GM23338 (cell line): ENCODE measurements around the gene IDUA. TPM values are rescaled to one million over a fixed set of nuclear protein-coding genes. Genes with fewer than 3 reads are reported as not detected.
A peak's percentile ranks its signal among the peaks of the same experiment; 100 is the strongest.

Experiments
- ATAC-seq: fragments of 200-7000 bp; cut with Tn5 transposase; 3 replicates; pipeline ENCODE4 v1.9.1; 2020
- DNase-seq: peaks from one replicate; pipeline ENCODE4 v3.0.0-alpha.2; 2015; ENCODE audit warnings: low spot score
- H2AFZ ChIP-seq: fragments of 200-600 bp; sonication (generic); 2 replicates; pipeline ENCODE4 v1.8.0; 2016; ENCODE audit warnings: antibody characterized with exemption, mild to moderate bottlenecking, moderate library complexity
- H3F3A ChIP-seq: fragments of 200-600 bp; sonication (generic); replicated peaks from 2 replicates; pipeline ENCODE4 v1.8.0; 2017; ENCODE audit warnings: antibody characterized with exemption, mixed run types, low read depth
- H3K27ac ChIP-seq: fragments of 200-600 bp; sonication (generic); 2 replicates; pipeline ENCODE4 v1.6.1; 2016; ENCODE audit warnings: low read depth
- H3K27me3 ChIP-seq: fragments of 200-600 bp; sonication (generic); 2 replicates; pipeline ENCODE4 v1.8.0; 2016; ENCODE audit warnings: mild to moderate bottlenecking, mixed run types, moderate library complexity; ENCODE audit not compliant: insufficient read depth
- H3K36me3 ChIP-seq: fragments of 200-600 bp; sonication (generic); 2 replicates; pipeline ENCODE4 v1.8.0; 2016; ENCODE audit warnings: mild to moderate bottlenecking; ENCODE audit not compliant: insufficient read depth
- H3K4me1 ChIP-seq: fragments of 200-600 bp; sonication (generic); 2 replicates; pipeline ENCODE4 v1.8.0; 2016; ENCODE audit warnings: mild to moderate bottlenecking, moderate library complexity; ENCODE audit not compliant: insufficient read depth
- H3K4me2 ChIP-seq: fragments of 200-600 bp; sonication (generic); 2 replicates; pipeline ENCODE4 v1.7.1; 2017; ENCODE audit warnings: mixed run types
- H3K4me3 ChIP-seq: fragments of 200-600 bp; sonication (generic); 2 replicates; pipeline ENCODE4 v1.6.1; 2016; ENCODE audit warnings: mixed run types
- H3K79me2 ChIP-seq: fragments of 200-600 bp; sonication (generic); replicated peaks from 2 replicates; pipeline ENCODE4 v1.8.0; 2017; ENCODE audit warnings: mild to moderate bottlenecking; ENCODE audit not compliant: insufficient read depth
- H3K9me2 ChIP-seq: fragments of 200-600 bp; sonication (generic); 2 replicates; pipeline ENCODE4 v1.8.0; 2017; ENCODE audit not compliant: insufficient read depth
- H4K20me1 ChIP-seq: fragments of 200-600 bp; sonication (generic); replicated peaks from 2 replicates; pipeline ENCODE4 v1.8.0; 2017; ENCODE audit warnings: mild to moderate bottlenecking; ENCODE audit not compliant: insufficient read depth
- H3K27ac Mint-ChIP-seq: 2 replicates; pipeline ENCODE4 v1.8.0; 2020; ENCODE audit warnings: inconsistent platforms, mild to moderate bottlenecking, moderate library complexity, mixed read lengths
- H3K27me3 Mint-ChIP-seq: 3 replicates; pipeline ENCODE4 v1.8.0; 2022; ENCODE audit warnings: low read depth, mild to moderate bottlenecking, moderate library complexity, mixed read lengths, inconsistent platforms; ENCODE audit not compliant: insufficient read depth, poor library complexity
- H3K36me3 Mint-ChIP-seq: 3 replicates; pipeline ENCODE4 v1.8.0; 2021; ENCODE audit warnings: low read depth, mild to moderate bottlenecking, inconsistent platforms, moderate library complexity, mixed read lengths
- H3K4me1 Mint-ChIP-seq: 3 replicates; pipeline ENCODE4 v1.8.0; 2020; ENCODE audit warnings: mild to moderate bottlenecking, inconsistent platforms, mixed read lengths
- H3K4me3 Mint-ChIP-seq: 3 replicates; pipeline ENCODE4 v1.8.0; 2021; ENCODE audit warnings: moderate library complexity, mild to moderate bottlenecking, inconsistent platforms, mixed read lengths
- H3K9me3 Mint-ChIP-seq: 3 replicates; pipeline ENCODE4 v1.8.0; 2020; ENCODE audit warnings: moderate library complexity, mild to moderate bottlenecking, inconsistent platforms, mixed read lengths
- CREB1 ChIP-seq: fragments of 250-450 bp; sonication (Bioruptor Pico); IDR thresholded peaks from 2 replicates; pipeline ENCODE4 v1.5.0; 2020; ENCODE audit warnings: low read depth, mild to moderate bottlenecking, moderate library complexity
- ETS1 ChIP-seq: IDR thresholded peaks from 2 replicates; pipeline ENCODE4 v1.6.1; 2016; ENCODE audit warnings: antibody characterized with exemption
- EZH2 ChIP-seq: fragments of 200-600 bp; sonication (generic); IDR thresholded peaks from one replicate; pipeline ENCODE4 v1.8.0; 2017; ENCODE audit warnings: antibody characterized with exemption, mild to moderate bottlenecking, low read depth; ENCODE audit not compliant: unreplicated experiment
- EZH2phosphoT487 ChIP-seq: fragments of 200-600 bp; sonication (generic); IDR thresholded peaks from one replicate; pipeline ENCODE4 v1.8.1; 2018; ENCODE audit warnings: antibody characterized with exemption; ENCODE audit not compliant: unreplicated experiment
- JUNB ChIP-seq: IDR thresholded peaks from one replicate; pipeline ENCODE4 v1.6.1; 2016; ENCODE audit warnings: antibody characterized with exemption; ENCODE audit not compliant: unreplicated experiment
- NANOG ChIP-seq: IDR thresholded peaks from 2 replicates; pipeline ENCODE4 v1.6.1; 2016; ENCODE audit warnings: antibody characterized with exemption, borderline replicate concordance
- POLR2AphosphoS5 ChIP-seq: IDR thresholded peaks from 2 replicates; pipeline ENCODE4 v1.6.1; 2016; ENCODE audit warnings: antibody characterized with exemption, low read depth
- REST ChIP-seq: IDR thresholded peaks from one replicate; pipeline ENCODE4 v1.6.1; 2018; ENCODE audit warnings: antibody characterized with exemption; ENCODE audit not compliant: unreplicated experiment
- STAT1 ChIP-seq: IDR thresholded peaks from one replicate; pipeline ENCODE4 v1.6.1; 2016; ENCODE audit warnings: antibody characterized with exemption; ENCODE audit not compliant: unreplicated experiment
- ZNF114 ChIP-seq: fragments of 250-450 bp; sonication (Bioruptor Pico); IDR thresholded peaks from 2 replicates; pipeline ENCODE4 v1.5.0; 2020; ENCODE audit warnings: mild to moderate bottlenecking, moderate library complexity
- ZNF331 ChIP-seq: fragments of 250-450 bp; sonication (Bioruptor Pico); IDR thresholded peaks from 2 replicates; pipeline ENCODE4 v1.5.0; 2020; ENCODE audit warnings: low read depth, mild to moderate bottlenecking, moderate library complexity
- polyA plus RNA-seq: library from polyadenylated mRNA; unstranded; fragments of >200 nt; fragmentation: Nextera tagmentation; extraction: Ambion mirVana; gene quantifications from 2 replicates; pipeline ENCODE4 v1.2.1, GENCODE V29; 2016
- total RNA-seq: library from RNA; depleted of rRNA; stranded (reverse); fragments of >200 nt; shearing (Covaris generic); gene quantifications from 2 replicates; pipeline ENCODE4 v1.2.3, GENCODE V29; 2014
- TF ChIP-seq, protein P1 (sequence below), 2 experiments: fragments of 200-600 bp in 1 of 2; sonication (generic) in 1 of 2; conservative IDR thresholded peaks; 2 replicates each; pipeline versions ENCODE4 v1.5.1 to v1.6.1; 2016 to 2017; ENCODE audit warnings: antibody characterized with exemption in 2 of 2, low read depth in 2 of 2, mild to moderate bottlenecking in 2 of 2, moderate library complexity in 1 of 2
- TF ChIP-seq, protein P2 (sequence below): fragments of 250-450 bp; sonication (Bioruptor Pico); IDR thresholded peaks from 2 replicates; pipeline ENCODE4 v1.5.0; 2020; ENCODE audit warnings: mild to moderate bottlenecking, moderate library complexity

IDUA gene
- total and polyA plus RNA-seq, 2 experiments from 2014 or later = 1.3 to 6.1 TPM

DNA sequence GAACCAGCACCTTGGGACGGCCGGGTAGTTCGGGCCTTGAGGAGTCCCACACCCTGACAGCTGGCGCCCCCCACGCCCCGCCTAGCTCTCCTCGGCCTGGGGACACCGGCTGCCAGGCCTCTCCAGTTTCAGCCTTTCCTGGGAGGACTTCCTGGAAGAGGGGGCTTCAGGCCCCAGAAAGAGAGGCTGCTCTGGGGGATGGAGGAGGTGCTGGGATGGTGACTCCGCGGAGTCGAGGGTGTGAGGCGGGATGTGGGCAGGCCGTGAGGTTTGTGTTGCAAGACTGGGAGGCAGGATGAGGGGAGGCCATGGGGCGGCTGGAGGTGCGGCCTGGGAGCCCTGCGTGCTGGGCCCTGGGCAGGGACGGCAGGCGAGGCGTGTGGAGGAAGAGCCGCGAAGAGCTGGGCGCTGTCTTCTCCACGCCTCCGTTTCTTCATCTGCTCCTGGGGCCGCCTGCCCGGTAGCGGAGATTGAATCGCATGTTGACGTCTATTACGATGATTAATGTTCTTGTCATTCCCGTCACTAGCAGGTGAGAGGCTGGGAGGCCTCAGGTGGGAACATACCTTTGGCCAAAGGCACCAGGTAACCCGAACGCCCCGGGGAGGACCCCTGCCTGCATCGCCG lies 23.7 kb downstream of the IDUA start:
- Mint-ChIP-seq H3K27ac (no peak overlapping the region), H3K36me3 (no peaks in the 10 kb centered on the region; the same call in 2 of the 3 replicates), H3K9me3 (peaks cover 7% of the 10 kb centered on the region; the same call in 2 of the 3 replicates), H3K4me3 (peak overlapping the region; percentile 69), H3K4me1 (peaks cover 8% of the 10 kb centered on the region; the same call in 2 of the 3 replicates), H3K27me3 (peaks cover 47% of the 10 kb centered on the region)
- no peak overlapping the region for H3K27ac ChIP-seq
- peak overlapping the region; percentile 91 for H3K4me2 ChIP-seq
- TF ChIP-seq POLR2AphosphoS5 = no peak
- no peak for TF ChIP-seq ETS1
- TF ChIP-seq REST = no peak
- TF ChIP-seq, protein P1, sequence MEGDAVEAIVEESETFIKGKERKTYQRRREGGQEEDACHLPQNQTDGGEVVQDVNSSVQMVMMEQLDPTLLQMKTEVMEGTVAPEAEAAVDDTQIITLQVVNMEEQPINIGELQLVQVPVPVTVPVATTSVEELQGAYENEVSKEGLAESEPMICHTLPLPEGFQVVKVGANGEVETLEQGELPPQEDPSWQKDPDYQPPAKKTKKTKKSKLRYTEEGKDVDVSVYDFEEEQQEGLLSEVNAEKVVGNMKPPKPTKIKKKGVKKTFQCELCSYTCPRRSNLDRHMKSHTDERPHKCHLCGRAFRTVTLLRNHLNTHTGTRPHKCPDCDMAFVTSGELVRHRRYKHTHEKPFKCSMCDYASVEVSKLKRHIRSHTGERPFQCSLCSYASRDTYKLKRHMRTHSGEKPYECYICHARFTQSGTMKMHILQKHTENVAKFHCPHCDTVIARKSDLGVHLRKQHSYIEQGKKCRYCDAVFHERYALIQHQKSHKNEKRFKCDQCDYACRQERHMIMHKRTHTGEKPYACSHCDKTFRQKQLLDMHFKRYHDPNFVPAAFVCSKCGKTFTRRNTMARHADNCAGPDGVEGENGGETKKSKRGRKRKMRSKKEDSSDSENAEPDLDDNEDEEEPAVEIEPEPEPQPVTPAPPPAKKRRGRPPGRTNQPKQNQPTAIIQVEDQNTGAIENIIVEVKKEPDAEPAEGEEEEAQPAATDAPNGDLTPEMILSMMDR (conservative IDR thresholded peaks at IDR 0.05; ENCODE audit: low read depth in 2 of 2) = no peak
- TF ChIP-seq ZNF331 = no peak
- no peak for TF ChIP-seq STAT1
- no peak for TF ChIP-seq CREB1 (CRISPR knock-in tag)
- TF ChIP-seq NANOG = no peak
- no peak for TF ChIP-seq ZNF114 (CRISPR knock-in tag)
- TF ChIP-seq EZH2 = no peak
- no peak for TF ChIP-seq JUNB
- TF ChIP-seq EZH2phosphoT487 = no peak
- TF ChIP-seq, protein P2, sequence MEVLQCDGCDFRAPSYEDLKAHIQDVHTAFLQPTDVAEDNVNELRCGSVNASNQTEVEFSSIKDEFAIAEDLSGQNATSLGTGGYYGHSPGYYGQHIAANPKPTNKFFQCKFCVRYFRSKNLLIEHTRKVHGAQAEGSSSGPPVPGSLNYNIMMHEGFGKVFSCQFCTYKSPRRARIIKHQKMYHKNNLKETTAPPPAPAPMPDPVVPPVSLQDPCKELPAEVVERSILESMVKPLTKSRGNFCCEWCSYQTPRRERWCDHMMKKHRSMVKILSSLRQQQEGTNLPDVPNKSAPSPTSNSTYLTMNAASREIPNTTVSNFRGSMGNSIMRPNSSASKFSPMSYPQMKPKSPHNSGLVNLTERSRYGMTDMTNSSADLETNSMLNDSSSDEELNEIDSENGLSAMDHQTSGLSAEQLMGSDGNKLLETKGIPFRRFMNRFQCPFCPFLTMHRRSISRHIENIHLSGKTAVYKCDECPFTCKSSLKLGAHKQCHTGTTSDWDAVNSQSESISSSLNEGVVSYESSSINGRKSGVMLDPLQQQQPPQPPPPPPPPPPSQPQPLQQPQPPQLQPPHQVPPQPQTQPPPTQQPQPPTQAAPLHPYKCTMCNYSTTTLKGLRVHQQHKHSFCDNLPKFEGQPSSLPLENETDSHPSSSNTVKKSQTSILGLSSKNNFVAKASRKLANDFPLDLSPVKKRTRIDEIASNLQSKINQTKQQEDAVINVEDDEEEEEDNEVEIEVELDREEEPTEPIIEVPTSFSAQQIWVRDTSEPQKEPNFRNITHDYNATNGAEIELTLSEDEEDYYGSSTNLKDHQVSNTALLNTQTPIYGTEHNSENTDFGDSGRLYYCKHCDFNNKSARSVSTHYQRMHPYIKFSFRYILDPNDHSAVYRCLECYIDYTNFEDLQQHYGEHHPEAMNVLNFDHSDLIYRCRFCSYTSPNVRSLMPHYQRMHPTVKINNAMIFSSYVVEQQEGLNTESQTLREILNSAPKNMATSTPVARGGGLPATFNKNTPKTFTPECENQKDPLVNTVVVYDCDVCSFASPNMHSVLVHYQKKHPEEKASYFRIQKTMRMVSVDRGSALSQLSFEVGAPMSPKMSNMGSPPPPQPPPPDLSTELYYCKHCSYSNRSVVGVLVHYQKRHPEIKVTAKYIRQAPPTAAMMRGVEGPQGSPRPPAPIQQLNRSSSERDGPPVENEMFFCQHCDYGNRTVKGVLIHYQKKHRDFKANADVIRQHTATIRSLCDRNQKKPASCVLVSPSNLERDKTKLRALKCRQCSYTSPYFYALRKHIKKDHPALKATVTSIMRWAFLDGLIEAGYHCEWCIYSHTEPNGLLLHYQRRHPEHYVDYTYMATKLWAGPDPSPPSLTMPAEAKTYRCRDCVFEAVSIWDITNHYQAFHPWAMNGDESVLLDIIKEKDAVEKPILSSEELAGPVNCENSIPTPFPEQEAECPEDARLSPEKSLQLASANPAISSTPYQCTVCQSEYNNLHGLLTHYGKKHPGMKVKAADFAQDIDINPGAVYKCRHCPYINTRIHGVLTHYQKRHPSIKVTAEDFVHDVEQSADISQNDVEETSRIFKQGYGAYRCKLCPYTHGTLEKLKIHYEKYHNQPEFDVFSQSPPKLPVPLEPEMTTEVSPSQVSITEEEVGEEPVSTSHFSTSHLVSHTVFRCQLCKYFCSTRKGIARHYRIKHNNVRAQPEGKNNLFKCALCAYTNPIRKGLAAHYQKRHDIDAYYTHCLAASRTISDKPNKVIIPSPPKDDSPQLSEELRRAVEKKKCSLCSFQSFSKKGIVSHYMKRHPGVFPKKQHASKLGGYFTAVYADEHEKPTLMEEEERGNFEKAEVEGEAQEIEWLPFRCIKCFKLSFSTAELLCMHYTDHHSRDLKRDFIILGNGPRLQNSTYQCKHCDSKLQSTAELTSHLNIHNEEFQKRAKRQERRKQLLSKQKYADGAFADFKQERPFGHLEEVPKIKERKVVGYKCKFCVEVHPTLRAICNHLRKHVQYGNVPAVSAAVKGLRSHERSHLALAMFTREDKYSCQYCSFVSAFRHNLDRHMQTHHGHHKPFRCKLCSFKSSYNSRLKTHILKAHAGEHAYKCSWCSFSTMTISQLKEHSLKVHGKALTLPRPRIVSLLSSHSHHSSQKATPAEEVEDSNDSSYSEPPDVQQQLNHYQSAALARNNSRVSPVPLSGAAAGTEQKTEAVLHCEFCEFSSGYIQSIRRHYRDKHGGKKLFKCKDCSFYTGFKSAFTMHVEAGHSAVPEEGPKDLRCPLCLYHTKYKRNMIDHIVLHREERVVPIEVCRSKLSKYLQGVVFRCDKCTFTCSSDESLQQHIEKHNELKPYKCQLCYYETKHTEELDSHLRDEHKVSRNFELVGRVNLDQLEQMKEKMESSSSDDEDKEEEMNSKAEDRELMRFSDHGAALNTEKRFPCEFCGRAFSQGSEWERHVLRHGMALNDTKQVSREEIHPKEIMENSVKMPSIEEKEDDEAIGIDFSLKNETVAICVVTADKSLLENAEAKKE (CRISPR knock-in tag) = no peak
- no peaks in the 10 kb centered on the region for H3K9me2 ChIP-seq
- 0 out of 2 replicates have a peak, but pooled peaks cover 5% of the 10 kb centered on the region for H3F3A ChIP-seq
- H3K27me3 ChIP-seq = peaks cover 51% of the 10 kb centered on the region
- 0 out of 2 replicates have a peak overlapping the region, but pooled peaks have one; percentile 76 for H2AFZ ChIP-seq
- peak; percentile 40 for DNase-seq
- 0 out of 2 replicates have a peak, but pooled peaks cover 3% of the 10 kb centered on the region for H3K79me2 ChIP-seq
- H3K4me1 ChIP-seq = peaks cover 5% of the 10 kb centered on the region; the same call in 1 of the 2 replicates
- H3K36me3 ChIP-seq = no peaks in the 10 kb centered on the region
- H4K20me1 ChIP-seq = peaks cover 6% of the 10 kb centered on the region; the same call in 1 of the 2 replicates
- H3K4me3 ChIP-seq = peak overlapping the region; percentile 66
- peak; percentile 15 for ATAC-seq
